Measurements from ENCODE around the gene IL1R2.
"Not testable (repeated sequence)": the region's sequence is repeated elsewhere in the genome, so short reads cannot be mapped to it uniquely, and the experiment has no call there.

Gene IL1R2

DNA sequence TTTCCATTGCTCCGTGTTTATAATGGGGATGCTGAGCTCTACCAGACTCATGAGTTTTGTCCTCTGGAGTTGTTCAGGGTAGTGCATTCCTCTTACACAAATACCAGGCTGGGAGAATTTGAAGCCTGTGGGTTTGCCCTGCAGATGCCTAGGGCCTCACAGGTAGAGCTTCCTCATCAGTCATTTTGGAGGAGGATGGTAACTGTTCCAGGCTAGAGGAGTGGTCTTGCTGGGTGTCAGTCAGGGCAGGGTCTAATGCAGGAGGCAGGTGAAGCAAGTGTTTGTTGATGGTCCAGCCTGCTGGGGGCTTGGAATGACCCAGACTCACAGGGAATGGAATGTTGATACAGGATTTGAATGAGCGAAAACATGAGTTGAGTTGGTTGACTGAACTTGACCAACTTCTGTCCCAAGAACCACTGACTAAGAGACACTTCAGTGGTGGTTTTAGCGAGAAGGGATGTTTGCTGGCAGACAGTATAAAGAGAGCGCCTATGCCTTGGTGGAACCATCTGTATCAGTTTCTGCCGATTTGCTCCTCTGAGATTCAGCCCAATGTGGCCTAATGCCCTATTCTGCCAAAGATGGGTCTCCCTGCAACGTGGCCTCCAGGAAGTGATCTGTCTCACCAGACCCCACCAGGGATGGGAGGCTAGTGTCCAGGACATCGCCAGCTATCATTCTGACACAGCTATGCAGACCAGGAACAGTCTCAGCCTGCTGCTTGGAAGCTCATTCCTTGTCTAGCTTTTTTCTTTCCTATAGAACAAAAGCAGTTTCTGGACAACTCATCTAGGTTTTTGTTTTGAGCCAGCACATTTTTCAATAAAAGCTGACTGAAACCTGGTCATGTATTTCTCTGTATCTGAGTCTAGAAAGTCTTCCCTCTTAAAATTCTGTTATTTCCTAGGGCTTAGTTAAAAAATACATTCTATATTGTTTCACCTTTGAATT lies 9.3 kb downstream of the IL1R2 start:
- DNase-seq = no peak

DNA sequence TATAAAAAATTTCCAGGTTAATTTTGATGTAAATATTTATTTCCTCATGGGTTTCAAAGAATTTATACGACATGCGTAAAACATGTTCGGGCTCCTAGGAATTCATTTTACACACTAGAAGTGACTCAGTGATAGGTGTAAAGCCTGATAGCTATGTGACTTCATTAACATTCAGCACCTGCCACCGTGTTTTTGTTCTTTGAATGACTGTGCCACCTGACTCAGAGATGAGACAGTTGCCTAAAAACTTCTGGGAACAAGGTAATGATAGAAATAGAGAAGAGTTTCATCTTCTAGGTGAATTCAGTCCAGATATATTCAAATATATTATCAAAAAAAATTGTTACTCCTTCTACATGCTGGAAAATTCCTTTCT lies 10.0 kb downstream of the IL1R2 start:
- no peak for DNase-seq

DNA sequence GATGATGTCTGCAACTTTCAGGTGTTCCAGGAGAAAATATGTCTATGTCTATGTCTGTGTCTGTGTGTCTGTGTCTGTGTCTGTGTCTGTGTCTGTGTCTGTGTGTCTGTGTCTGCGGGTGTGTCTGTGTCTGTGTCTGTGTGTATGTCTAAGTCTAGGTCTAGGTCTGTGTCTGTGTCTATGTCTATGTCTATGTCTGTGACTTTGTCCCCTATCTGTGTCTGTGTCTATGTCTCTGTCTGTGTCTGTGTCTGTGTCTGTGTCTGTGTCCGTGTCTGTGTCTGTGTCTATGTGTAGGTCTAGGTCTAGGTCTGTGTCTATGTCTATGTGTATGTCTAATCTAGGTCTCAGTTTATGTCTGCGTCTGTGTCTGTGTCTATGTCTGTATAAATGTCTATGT lies 10.5 kb downstream of the IL1R2 start:
- no peak for DNase-seq

DNA sequence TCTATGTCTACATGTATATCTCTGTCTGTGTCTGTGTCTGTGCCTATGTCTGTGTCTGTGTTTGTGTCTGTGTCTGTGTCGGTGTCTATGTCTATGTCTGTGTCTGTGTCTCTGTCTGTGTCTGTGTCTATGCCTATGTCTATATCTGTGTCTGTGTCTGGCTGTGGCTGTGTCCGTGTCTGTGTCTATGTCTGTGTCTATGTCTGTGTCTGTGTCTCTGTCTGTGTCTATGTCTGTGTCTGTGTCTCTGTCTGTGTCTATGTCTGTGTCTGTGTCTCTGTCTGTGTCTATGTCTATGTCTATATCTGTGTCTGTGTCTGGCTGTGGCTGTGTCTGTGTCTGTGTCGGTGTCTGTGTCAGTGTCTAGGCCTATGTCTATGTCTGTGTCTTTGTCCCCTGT lies 11.1 kb downstream of the IL1R2 start:
- DNase-seq = not testable (repeated sequence)

DNA sequence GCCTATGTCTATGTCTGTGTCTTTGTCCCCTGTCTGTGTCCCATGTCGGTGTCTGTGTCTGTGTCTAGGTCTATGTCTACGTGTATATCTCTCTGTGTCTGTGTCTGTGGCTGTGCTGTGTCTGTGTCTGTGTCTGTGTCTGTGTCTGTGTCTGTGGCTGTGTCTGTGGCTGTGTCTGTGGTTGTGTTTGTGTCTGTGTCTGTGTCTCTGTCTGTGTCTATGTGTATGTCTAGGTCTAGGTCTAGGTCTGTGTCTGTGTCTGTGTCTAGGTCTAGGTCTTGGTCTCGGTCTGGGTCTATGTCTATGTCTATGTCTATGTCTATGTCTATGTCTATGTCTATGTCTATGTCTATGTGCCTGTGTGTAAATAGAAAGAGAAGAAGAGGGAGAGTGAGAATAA lies 11.9 kb downstream of the IL1R2 start:
- no peak for DNase-seq

DNA sequence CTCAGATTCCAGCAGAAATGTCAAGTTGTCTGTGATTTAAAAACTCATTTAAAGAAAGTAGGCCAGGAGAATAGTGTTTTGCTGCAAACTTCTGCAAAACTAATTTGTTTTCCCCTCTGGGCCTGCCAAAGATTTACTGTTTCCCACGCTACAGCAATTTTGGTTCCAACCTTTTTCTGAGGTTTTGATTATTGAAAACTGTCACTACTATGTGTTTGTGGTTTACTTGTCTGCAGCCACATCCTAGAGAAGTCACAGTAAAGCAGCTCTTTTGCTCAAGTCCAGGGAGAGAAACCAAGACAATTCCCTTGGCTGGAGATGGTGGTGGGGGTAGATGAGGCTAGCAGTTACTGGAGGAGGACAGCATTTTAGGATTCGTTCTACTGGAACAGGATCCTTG lies 12.8 kb downstream of the IL1R2 start:
- DNase-seq = no peak

DNA sequence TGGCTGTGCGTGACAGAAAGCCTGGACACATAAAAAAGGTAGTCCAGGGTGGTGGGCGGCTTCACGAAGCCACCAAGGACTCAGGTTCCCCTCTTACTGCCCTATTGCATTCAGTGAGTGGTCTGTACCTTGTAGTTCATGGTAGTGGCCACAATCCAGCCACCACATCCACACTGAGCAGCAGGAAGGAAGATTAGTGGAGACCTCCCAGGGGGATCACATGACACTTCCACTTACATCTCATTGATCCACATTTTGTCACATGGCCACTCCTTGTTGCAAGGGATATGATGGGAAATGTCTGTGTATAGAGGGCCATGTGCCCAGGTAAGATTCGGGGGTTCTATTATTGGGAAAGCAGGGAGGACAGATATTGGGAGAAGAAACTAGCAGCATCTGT lies 13.7 kb downstream of the IL1R2 start:
- no peak for DNase-seq

DNA sequence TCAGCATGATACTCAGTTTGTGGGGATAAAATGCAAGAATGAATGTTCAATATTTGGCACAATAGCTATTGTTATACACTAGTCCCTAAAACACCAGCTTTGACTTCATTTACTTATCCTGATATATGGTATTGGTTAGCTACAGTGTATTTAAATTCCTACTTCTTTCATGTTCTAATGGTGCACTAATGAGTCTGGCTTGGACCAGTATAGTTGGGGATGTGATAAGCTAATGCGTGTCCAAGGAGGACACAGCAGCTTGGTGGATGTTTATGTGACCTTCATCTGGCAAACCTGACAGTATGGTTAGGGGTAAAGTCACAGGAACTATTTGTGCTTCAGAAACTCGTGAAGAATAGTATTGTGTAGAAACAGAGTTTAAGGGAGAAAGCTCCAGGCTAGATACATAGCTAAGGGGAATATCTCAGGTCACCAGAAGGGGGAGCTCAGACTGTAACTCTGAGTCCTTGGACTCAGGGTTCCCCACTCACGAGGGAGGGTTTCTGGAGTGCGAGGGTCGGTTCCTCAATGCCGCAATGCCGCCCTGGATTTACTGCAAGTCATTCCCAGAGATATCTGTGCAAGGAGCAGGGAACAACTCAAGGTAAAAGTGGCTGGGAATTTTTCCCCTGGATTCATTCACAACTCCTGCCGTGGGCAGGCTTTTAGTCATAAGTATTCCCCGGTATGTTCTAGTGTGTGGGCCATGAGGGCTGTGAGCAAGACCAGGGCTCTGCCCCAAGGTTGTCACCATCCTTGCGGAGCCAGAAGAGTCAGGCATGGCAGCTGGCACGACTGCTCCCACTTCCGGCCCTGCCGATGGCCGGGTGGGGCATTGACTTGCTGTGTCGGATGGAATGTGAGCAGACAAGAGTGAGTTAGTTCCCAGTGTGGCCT lies 14.5 kb downstream of the IL1R2 start:
- DNase-seq = peak; percentile 62

DNA sequence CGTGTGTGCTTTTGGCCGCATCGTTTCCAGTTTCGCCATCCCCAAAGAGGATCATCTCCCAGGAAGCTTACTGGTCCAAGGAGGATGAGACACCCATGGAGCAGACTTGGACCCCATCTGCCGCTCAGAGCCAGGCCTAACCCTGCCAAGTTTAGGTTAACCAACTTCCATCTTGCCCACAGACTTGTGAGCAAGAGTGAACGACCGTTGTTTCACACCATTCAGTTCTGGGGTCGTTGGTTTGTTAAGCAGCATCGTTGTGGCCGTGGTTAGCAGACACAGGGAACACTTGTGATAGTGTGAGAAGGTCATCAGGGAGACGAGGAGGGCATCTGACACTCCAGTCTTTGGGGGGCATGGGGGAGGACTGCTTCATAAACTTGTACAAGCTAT lies 15.1 kb downstream of the IL1R2 start:
- no peak for DNase-seq

DNA sequence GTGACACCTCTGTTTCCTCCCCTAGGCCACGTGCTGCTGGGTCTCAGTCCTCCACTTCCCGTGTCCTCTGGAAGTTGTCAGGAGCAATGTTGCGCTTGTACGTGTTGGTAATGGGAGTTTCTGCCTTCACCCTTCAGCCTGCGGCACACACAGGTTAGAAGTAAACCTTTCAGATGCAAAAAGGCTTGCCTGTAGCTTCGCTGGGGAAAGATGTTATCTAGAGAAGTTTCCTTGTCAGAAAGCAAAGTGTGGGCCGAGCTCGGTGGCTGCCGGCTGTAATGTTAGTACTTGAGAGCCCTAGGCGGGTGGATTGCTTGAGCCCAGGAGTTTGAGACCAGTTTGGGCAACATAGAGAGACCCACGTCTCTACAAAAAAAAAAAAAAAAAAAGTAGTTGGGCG lies 16.7 kb downstream of the IL1R2 start:
- DNase-seq = no peak

DNA sequence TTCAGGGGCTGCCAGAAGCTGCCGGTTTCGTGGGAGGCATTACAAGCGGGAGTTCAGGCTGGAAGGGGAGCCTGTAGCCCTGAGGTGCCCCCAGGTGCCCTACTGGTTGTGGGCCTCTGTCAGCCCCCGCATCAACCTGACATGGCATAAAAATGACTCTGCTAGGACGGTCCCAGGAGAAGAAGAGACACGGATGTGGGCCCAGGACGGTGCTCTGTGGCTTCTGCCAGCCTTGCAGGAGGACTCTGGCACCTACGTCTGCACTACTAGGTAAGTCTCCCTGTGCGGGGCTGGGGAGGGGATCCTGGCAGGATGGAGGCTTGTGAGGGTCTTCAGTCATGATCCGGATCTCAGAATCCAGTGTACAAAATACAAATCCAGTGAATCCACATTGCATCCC lies 17.8 kb downstream of the IL1R2 start:
- no peak for DNase-seq

DNA sequence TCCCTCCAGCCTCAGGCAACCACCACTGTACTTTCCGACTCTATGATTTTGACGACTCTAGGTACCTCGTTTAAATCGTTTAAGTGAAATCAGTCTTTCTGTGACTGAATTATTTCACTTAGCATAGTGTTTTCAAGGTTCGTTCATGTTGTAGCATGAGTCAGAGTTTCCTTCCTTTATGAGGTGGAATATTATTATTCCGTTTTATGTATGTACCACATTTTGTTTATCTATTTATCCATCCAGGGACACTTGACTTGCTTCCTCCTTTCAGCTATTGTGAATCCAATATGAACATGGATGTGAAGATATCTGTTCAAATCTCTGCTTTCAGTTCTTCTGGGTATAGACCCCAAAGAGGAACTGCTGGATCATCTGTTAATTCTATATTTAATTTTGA lies 19.1 kb downstream of the IL1R2 start:
- DNase-seq = no peak

DNA sequence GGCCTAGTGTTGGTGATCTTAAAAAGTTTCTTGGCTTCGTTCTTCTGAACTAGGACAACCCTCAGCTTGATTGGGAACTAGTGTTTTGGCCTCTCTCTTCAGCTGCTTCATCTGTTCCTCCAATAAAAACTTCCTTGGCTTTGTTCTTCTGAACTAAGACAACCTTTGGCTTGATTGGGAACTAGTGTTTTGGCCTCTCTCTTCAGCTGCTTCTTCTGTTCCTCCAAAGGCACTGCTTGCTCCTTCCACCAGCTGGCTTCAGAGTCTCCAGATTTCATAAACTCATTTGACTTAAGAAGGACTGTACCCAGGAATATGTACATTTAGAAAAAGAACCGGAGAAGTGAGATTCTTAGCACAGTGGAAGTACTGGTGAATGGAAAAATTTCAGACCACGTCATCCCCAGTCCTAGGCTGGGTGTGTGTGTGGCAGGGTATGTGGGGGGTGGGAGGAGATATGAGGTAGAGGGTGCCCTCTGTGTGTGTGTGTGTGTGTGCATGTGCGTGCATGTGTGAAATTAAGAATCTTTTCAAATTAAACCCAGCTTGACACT lies 20.4 kb downstream of the IL1R2 start:
- DNase-seq = no peak

DNA sequence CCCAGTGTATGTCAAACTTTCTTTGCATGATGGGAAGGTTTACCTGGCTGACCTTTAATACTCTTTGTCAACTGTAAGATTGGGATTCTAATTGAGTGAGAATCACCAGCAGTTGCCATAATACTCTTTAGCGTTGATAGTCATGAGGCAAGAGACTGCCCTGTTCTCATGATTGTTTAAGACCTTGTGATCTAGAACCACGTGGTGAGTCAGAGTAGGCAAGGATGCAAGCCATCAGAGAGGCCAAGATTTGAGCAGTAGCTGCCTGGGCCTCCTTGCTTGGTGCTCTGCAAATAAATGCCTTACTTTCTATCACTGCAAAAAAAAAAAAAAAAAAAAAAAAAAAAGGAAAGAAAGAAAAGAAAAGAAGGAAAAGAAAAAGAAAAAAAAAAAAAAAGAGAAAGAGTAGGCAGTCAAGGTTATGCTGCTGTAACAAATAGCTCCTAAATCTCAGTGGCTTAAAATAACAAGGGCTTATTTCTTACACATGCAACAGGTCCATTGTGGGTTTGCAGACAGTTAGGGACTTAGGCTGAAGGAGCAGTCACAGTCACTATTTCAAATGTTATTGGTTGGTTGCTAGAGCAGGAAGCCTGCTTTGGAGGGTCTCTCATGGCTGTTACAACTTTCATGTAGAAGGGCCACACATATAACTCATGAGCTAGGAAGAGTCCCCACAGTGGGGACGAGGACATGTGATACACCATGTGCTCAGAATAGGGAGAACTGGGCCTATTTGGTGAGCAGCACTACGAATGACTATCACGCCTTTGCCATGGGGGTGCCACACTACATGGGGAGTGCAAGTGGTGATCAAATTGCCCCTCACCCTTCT lies 21.7 kb downstream of the IL1R2 start:
- no peak for DNase-seq

DNA sequence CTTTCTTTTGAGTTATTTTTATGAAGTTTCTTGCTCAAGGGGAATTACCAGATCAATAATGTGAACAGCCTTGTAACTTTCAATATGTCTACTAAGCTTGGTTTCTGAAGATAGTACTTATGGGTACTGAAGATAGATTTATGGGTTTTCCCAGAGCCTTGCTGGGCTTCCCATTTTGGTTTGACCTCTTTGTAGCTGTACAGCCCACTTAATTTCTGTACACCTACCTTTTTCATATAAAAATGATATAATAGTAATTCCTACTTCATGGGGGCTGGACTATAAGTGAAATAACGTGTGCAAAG lies 22.2 kb downstream of the IL1R2 start:
- no peak for DNase-seq

DNA sequence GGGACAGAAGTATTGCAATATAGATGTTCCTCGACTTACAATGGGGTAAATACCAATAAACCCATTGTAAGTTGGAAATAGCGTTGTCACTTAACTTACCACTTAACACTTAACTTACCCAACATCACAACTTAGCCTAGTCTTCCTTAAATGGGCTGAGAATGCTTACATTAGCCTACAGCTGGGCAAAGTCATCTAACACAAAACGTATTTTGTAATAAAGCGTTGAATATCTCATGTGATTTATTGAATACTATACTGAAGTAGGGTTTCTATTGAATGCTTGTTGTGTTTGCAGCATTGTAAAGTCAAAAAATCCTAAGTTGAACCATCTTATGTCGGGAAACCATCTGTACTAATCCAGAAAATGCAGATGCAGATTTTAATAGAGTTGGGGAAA lies 23.6 kb downstream of the IL1R2 start:
- no peak for DNase-seq

DNA sequence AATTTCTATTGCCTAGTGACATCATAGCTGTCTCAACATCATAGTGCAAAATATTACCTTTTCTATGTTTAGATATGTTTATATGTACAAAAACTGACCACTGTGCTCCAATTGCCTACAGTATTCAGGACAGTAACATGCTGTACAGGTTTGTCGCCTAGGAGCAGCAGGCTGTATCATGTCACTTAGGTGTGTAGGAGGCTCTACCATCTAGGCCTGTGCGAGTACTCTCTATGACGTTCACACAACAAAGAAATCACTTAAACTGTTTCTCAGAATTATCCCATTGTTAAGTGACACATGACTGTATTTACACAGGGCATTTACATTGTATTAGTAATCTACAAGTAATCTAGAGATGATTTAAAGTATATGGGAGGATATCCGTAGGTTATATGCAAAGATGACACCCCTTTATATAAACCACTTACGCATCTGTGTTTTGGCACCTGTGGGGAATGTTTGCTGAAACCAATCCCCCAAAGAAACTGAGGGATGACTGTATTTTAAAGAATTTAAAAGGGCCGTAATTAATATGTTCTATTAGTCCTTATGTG lies 24.7 kb downstream of the IL1R2 start:
- no peak for DNase-seq

DNA sequence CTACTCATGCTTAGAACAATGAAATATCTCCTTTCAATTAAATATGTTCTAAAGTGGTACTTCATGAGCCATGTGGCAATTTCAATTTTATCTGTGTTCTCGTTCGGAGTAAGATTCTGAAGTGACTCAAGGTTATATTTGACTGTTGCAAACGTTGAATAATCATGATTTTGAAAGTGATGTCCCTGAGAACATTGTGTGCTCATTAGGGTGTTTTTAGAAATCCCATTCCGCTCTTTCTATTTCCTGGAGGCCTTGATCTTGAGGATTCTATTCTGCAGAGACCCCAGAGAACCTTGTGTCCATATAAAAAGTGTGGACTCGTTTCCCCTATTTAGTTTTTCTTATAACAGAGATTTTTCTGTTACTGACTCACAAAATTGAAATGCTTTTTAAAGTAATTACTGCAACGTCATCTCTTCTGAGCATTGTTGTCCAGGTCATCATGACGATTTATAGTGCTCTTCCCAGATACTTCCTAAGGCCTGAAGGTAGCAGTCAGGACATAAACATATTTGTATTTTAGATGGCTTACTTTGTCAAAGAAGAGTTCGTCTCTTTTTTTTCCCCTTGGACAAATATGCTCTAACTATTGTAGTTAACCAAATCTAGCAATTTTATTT lies 27.2 kb downstream of the IL1R2 start:
- DNase-seq = peak; percentile 64

DNA sequence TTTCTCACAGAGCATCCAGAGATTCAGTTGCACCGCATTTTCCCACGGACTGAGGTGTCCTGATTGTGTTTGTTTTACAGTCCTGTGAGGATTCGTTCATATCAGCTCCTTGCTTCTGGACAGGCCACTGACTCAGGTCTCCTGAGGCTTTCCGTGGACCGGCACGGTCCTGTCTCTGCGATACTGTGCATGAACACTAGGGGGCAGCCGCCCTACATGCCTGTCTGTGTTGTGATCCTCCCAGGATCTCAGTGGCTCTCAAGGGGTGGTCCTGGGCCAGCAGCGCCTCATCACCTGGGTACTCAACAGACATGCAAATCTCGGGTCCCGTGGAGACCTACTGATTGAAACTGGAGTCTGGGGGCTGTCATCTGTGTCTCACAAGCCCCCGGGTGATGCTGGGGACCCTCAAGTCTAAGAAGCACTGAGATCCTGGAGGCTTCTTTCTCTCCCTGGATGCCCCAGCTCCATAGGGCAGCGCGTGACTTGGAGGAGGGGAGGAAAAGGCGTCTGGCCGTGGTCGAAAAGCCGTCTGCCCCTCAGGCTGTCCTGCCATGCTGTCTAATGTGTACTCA lies 28.9 kb downstream of the IL1R2 start:
- peak; percentile 76 for DNase-seq

DNA sequence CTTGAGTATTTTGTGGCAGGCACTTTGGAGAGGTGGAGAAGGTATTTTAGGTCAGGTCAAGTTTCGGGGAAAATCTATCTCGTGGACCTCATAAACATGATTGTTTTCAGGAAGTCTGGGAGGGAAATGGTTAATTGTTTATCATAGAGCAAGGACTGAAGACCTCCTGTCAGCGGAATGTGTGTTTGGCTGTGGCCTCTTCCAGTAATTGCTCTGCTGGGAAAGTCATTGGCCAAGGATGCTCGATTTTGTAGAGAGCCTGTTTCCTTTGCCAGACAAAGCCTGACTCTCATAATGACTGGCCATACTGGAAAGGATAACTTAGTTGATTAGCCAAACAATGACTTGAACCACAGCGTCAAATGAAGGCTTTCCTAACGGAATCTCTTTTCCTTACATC lies 30.0 kb downstream of the IL1R2 start:
- DNase-seq = no peak

DNA sequence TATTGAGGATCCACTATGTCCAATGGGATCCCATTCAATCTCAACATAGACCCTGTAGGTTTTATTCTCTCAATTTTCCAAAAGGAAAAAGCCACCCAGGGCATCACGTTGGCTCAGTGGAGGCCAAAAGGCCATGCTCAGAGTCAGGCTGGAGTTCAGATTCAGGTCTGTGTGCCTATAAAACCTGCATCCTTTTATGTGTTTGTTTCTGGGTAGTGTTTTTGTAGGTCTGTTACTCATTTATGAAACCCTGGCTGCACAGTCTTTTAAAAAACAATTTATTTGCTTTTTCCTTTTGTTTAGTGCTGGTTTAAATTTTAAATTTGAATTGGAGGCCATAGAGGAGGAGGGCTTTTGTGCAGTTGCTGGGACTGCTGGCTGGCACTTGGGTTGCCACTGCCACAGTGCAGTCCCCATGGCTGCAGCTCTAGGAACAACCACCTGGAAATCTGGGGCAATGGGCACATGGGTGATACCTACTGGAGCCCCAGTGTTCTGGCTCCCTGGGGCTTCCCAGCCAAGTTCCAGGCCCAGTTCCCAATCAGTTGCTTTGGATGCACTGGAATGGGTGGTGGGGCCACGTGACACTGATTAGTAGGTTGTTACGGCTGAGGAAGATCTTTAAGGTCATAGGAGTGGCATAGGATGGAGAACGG lies 31.3 kb downstream of the IL1R2 start:
- no peak for DNase-seq
